OCI-LY1 (cell line): ENCODE results near the gene KDM4B.
"Not testable (repeated sequence)": the region's sequence is repeated elsewhere in the genome, so short reads cannot be mapped to it uniquely, and the experiment has no call there.

ENCODE experiments used
- H2AFZ ChIP-seq: fragments of 200-600 bp; sonication (generic), shearing (Covaris generic); 2 replicates; pipeline ENCODE4 v1.6.0; 2014; ENCODE audit warnings: antibody characterized with exemption, mild to moderate bottlenecking, low read length
- H3F3A ChIP-seq: fragments of 200-600 bp; sonication (generic), shearing (Covaris generic); 2 replicates; pipeline ENCODE4 v1.6.0; 2014; ENCODE audit warnings: mild to moderate bottlenecking, antibody characterized with exemption, low read length, moderate library complexity; ENCODE audit not compliant: insufficient read depth
- H3K27ac ChIP-seq: fragments of 200-600 bp; sonication (generic); 2 replicates; pipeline ENCODE4 v1.5.1; 2014; ENCODE audit warnings: low read length, mixed run types, mild to moderate bottlenecking, low read depth; ENCODE audit not compliant: poor library complexity, severe bottlenecking
- H3K27me3 ChIP-seq: fragments of 200-600 bp; sonication (generic); 2 replicates; pipeline ENCODE4 v1.6.0; 2014; ENCODE audit warnings: antibody characterized with exemption, mild to moderate bottlenecking, low read length, moderate library complexity; ENCODE audit not compliant: insufficient read depth
- H3K36me3 ChIP-seq: fragments of 200-600 bp; sonication (generic); 2 replicates; pipeline ENCODE4 v1.6.1; 2014; ENCODE audit warnings: mild to moderate bottlenecking, antibody characterized with exemption, low read length, moderate library complexity, mixed read lengths; ENCODE audit not compliant: insufficient read depth
- H3K4me1 ChIP-seq: fragments of 200-600 bp; sonication (generic); 2 replicates; pipeline ENCODE4 v1.5.1; 2014; ENCODE audit warnings: mild to moderate bottlenecking, low read length, moderate library complexity; ENCODE audit not compliant: insufficient read depth, severe bottlenecking
- H3K4me2 ChIP-seq: fragments of 200-600 bp; sonication (generic), shearing (Covaris generic); 2 replicates; pipeline ENCODE4 v1.6.1; 2014; ENCODE audit warnings: low read length
- H3K4me3 ChIP-seq: fragments of 200-600 bp; sonication (generic); 2 replicates; pipeline ENCODE4 v1.5.1; 2014; ENCODE audit warnings: low read length, low read depth, mild to moderate bottlenecking, mixed read lengths; ENCODE audit not compliant: poor library complexity, severe bottlenecking
- H3K79me2 ChIP-seq: fragments of 200-600 bp; shearing (Covaris generic); 2 replicates; pipeline ENCODE4 v1.6.1; 2016; ENCODE audit warnings: mixed run types, low read length, mixed read lengths; ENCODE audit not compliant: insufficient read depth
- H3K9ac ChIP-seq: fragments of 200-600 bp; sonication (generic), shearing (Covaris generic); 2 replicates; pipeline ENCODE4 v1.6.1; 2014; ENCODE audit warnings: mild to moderate bottlenecking, low read length, mixed read lengths
- H3K9me2 ChIP-seq: fragments of 200-600 bp; sonication (generic), shearing (Covaris generic); 2 replicates; pipeline ENCODE4 v1.6.1; 2014; ENCODE audit warnings: low read depth, mild to moderate bottlenecking, low read length, mixed read lengths
- H3K9me3 ChIP-seq: fragments of 200-600 bp; shearing (Covaris generic); 2 replicates; pipeline ENCODE4 v1.6.1; 2014; ENCODE audit warnings: low read length, mixed read lengths
- H4K20me1 ChIP-seq: fragments of 200-600 bp; sonication (generic), shearing (Covaris generic); 2 replicates; pipeline ENCODE4 v1.6.0; 2016; ENCODE audit warnings: mild to moderate bottlenecking, low read length; ENCODE audit not compliant: insufficient read depth
- EZH2 ChIP-seq: fragments of 200-600 bp; sonication (generic), shearing (Covaris generic); IDR thresholded peaks from 2 replicates; pipeline ENCODE4 v1.8.0; 2017; ENCODE audit warnings: borderline replicate concordance, mixed run types, mild to moderate bottlenecking, antibody characterized with exemption, low read length, moderate library complexity, mixed read lengths
- TF ChIP-seq, protein P1 (sequence below): fragments of 200-600 bp; sonication (generic), shearing (Covaris generic); IDR thresholded peaks from 2 replicates; pipeline ENCODE4 v1.5.1; 2017; ENCODE audit warnings: mild to moderate bottlenecking, antibody characterized with exemption, low read length, moderate library complexity, mixed read lengths

KDM4B gene

DNA sequence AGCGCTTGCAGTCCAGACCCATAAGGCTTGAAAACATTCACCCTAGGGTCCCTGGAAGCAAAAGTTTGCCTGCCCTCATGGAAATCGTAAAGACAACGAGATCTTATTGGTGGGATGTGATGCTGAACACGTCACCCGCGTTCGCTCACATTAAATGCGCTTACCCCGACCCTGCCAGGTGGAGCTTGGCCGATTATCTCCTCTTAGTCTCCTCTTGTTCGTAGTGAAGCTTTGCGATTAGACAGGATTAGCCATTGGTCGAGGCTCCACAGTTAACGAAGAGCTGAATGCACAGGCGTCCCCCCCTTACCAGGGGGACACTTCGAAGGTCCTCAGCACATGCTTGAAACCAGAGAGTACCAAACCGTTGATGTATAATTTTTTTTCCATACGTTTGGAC is 16.0 kb upstream of the KDM4B start:
- H3F3A ChIP-seq = no peaks in the 10 kb centered on the region
- no peak overlapping the region for H3K4me2 ChIP-seq
- no peaks in the 10 kb centered on the region for H3K9me3 ChIP-seq
- peaks cover 90% of the 10 kb centered on the region for H3K36me3 ChIP-seq
- H3K27me3 ChIP-seq = no peaks in the 10 kb centered on the region
- H3K27ac ChIP-seq = no peak overlapping the region
- no peaks in the 10 kb centered on the region for H4K20me1 ChIP-seq
- no peaks in the 10 kb centered on the region for H3K9me2 ChIP-seq
- no peak overlapping the region for H3K4me3 ChIP-seq
- H3K79me2 ChIP-seq = no peaks in the 10 kb centered on the region
- TF ChIP-seq, protein P1, sequence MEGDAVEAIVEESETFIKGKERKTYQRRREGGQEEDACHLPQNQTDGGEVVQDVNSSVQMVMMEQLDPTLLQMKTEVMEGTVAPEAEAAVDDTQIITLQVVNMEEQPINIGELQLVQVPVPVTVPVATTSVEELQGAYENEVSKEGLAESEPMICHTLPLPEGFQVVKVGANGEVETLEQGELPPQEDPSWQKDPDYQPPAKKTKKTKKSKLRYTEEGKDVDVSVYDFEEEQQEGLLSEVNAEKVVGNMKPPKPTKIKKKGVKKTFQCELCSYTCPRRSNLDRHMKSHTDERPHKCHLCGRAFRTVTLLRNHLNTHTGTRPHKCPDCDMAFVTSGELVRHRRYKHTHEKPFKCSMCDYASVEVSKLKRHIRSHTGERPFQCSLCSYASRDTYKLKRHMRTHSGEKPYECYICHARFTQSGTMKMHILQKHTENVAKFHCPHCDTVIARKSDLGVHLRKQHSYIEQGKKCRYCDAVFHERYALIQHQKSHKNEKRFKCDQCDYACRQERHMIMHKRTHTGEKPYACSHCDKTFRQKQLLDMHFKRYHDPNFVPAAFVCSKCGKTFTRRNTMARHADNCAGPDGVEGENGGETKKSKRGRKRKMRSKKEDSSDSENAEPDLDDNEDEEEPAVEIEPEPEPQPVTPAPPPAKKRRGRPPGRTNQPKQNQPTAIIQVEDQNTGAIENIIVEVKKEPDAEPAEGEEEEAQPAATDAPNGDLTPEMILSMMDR = no peak
- no peak for TF ChIP-seq EZH2
- no peaks in the 10 kb centered on the region for H3K4me1 ChIP-seq
- H2AFZ ChIP-seq = no peak overlapping the region
- H3K9ac ChIP-seq = no peak overlapping the region

DNA sequence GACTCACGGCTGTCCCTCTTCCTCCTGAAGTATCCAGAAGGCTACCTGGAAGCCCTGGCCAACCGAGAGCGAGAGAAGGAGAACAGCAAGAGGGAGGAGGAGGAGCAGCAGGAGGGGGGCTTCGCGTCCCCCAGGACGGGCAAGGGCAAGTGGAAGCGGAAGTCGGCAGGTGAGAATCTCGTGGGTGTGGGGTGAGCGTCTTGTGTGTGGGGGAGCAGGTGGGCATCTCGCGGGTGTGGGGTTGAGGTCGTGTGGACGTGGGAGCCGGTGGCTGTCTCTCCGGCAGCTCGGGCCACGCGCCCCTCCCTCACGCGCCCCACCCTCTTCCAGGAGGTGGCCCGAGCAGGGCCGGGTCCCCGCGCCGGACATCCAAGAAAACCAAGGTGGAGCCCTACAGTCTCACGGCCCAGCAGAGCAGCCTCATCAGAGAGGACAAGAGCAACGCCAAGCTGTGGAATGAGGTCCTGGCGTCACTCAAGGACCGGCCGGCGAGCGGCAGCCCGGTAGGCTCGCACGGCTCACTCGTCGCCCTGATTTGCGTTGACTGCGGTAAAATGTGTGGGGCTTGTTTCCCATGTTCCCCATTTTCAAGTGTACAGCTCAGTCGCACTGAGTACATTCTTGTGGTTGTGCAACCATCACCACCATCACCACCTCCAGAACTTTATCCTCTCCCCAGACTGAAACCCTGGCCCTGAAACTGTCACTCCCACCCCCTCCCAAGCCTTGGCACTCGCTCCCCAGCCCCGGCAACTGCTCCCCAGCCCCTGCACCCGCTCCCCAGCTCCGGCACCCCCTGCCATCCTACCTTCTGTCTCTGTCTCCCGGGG is 14.4 kb upstream of the KDM4B start:
- H3K9ac ChIP-seq, H3K9me2 ChIP-seq, H3K4me1 ChIP-seq, H3K4me3 ChIP-seq, H3K4me2 ChIP-seq, H3F3A ChIP-seq, H4K20me1 ChIP-seq, H3K27ac ChIP-seq, H3K79me2 ChIP-seq, H2AFZ ChIP-seq, H3K9me3 ChIP-seq, H3K27me3 ChIP-seq: not testable (repeated sequence)
- H3K36me3 ChIP-seq = peaks cover 89% of the 10 kb centered on the region

DNA sequence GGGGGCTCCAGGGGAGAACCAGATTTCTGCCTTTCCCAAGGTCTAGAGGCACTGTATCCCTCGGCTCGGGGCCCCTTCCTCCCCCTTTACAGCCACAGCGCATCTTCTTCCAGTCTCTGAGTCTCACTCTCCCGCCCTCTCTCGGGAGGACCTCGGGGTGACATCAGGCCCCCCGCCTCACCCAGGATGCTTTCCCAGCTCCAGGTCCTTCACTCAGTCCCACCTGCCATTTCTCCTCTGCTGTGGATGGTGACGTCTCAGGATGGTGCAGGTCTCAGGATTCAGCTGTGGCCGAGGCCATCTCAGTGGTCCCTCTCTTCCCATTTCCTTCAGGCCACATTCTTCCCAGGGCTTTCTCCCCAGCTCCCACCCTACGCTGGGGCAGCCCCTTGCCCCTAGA is 13.6 kb upstream of the KDM4B start:
- no peak overlapping the region for H3K4me2 ChIP-seq
- H3K36me3 ChIP-seq = peaks cover 92% of the 10 kb centered on the region
- H3K27ac ChIP-seq = no peak overlapping the region
- no peaks in the 10 kb centered on the region for H3K9me3 ChIP-seq
- TF ChIP-seq, protein P1 = no peak
- TF ChIP-seq EZH2 = no peak
- H3F3A ChIP-seq = no peaks in the 10 kb centered on the region
- no peaks in the 10 kb centered on the region for H3K9me2 ChIP-seq
- H3K4me3 ChIP-seq = no peak overlapping the region
- H3K9ac ChIP-seq = no peak overlapping the region
- H4K20me1 ChIP-seq = no peaks in the 10 kb centered on the region
- H2AFZ ChIP-seq = no peak overlapping the region
- H3K79me2 ChIP-seq = no peaks in the 10 kb centered on the region
- H3K4me1 ChIP-seq = no peaks in the 10 kb centered on the region
- no peaks in the 10 kb centered on the region for H3K27me3 ChIP-seq

DNA sequence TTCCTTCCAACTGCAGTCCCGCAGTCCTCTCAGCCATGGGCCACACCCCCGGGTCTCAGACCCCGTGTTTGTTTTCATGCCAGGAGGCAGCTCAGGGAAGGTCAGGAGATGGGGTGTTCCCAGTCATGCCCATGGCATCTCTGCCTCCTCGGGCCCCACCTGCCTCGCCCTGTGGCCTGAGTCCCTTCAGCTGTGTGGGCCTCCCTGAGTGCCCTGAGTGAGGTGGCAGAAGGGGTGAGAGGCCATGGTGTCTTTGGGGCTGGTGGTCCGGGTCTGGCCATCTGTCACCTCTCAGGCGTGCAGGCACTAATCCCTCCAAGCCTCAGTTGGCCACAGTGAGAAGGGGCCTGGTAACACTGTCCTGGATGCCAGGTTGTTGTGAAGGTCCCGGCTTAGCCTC is 10.9 kb upstream of the KDM4B start:
- Histone ChIP-seq H3K79me2 (no peaks in the 10 kb centered on the region), H3F3A (no peaks in the 10 kb centered on the region), H4K20me1 (no peaks in the 10 kb centered on the region), H2AFZ (no peak overlapping the region), H3K9ac (no peak overlapping the region), H3K4me2 (no peak overlapping the region), H3K27ac (no peak overlapping the region), H3K4me3 (no peak overlapping the region), H3K36me3 (peaks cover 81% of the 10 kb centered on the region), H3K27me3 (no peaks in the 10 kb centered on the region), H3K9me2 (no peaks in the 10 kb centered on the region), H3K4me1 (no peaks in the 10 kb centered on the region), H3K9me3 (no peaks in the 10 kb centered on the region)
- TF ChIP-seq EZH2 = no peak
- TF ChIP-seq, protein P1 = no peak
